ENCODE measurements around the gene ABHD1.
"Not testable (repeated sequence)": the region's sequence is repeated elsewhere in the genome, so short reads cannot be mapped to it uniquely, and the experiment has no call there.

The ABHD1 gene

DNA sequence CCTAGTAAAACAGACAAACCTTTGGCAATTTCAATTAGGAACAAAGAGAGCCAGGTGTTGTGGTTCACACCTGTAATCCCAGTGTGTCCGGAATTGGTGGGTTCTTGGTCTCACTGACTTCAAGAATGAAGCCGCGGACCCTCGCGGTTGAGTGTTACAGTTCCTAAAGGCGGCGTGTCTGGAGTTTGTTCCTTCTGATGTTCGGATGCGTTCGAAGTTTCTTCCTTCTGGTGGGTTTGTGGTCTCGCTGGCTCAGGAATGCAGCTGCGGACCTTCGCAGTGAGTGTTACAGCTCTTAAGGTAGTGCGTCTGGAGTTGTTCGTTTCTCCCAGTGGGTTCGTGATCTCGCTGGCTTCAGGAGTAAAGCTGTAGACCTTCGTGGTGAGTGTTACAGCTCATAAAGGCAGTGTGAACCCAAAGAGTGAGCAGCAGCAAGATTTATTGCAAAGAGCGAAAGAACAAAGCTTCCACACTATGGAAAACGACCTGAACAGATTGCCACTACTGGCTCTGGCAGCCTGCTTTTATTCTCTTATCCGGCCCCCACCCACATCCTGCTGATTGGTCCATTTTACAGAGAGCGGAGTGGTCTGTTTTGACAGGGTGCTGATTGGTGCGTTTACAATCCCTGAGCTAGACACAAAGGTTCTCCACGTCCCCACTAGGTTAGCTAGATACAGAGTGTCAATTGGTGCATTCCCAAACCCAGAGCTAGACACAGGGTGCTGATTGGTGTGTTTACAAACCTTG lies 12.8 kb upstream of the ABHD1 start:
- not testable (repeated sequence) for DNase-seq (ENCODE audit: low spot score)

DNA sequence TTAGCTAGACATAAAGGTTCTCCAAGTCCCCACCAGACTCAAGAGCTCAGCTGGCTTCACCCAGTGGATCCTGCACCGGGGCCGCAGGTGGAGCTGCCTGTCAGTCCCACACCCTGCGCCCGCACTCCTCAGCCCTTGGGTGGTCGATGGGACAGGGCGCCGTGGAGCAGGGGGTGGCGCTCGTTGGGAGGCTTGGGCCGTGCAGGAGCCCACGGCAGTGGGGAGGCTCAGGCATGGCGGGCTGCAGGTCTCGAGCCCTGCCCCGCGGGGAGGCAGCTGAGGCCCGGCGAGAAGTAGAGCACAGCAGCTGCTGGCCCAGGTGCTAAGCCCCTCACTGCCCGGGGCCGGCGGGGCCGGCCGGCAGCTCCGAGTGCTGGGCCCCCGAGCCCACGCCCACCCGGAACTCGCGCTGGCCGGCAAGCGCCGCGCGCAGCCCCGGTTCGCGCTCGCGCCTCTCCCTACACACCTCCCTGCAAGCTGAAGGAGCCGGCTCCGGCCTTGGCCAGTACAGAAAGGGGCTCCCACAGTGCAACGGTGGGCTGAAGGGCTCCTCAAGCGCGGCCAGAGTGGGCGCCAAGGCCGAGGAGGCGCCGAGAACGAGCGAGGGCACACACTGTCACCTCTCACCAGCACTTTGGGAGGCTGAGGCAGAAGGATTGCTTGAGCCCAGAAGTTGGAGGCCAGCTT lies 12.1 kb upstream of the ABHD1 start:
- DNase-seq (ENCODE audit: low spot score), result not testable (repeated sequence)

DNA sequence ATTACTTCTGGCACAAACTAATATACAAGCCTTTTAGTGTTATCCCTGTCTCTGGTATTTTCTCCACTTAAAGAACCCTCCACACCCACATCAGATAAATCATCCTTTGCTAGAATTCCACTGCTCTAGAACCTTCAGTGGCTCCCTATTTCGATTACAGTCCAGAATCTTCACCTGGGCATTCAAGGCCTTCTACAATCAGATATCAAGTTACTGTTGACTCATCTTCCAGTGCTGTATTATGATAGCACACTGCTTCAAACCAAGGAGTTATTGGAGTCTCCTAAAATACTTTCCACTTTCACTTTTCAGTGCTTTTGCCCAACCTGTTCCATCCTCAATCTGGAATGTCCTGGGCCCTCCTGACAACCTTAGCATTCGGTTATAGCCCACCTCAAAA lies 8.1 kb upstream of the ABHD1 start:
- no peak for DNase-seq (ENCODE audit: low spot score)

DNA sequence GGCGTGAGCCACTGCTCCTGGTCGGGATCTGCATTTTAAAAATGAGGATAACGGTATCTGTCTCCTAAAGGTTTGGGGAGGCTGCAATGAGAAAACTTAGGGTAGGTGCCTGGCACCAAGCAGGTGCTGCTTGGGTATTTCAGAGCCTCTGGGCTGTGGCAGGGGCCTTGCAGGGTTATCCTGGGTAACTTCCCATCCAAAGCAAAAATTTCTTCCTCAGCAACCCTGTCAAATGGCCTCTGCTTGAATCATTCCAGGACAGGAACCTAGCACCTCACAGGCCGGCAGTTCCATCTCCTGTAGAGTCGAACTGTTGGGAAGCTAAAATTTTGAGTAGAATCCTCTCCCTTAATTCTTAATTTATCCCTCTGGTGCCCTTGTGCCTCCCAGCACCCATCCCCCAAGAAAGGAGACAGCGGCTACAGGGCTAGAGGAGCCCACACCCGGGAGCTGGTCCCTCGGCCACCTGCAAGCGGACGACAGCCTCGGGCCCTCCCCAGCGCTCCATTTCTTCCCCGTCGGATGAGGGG lies 5.6 kb upstream of the ABHD1 start:
- DNase-seq (ENCODE audit: low spot score), result no peak

DNA sequence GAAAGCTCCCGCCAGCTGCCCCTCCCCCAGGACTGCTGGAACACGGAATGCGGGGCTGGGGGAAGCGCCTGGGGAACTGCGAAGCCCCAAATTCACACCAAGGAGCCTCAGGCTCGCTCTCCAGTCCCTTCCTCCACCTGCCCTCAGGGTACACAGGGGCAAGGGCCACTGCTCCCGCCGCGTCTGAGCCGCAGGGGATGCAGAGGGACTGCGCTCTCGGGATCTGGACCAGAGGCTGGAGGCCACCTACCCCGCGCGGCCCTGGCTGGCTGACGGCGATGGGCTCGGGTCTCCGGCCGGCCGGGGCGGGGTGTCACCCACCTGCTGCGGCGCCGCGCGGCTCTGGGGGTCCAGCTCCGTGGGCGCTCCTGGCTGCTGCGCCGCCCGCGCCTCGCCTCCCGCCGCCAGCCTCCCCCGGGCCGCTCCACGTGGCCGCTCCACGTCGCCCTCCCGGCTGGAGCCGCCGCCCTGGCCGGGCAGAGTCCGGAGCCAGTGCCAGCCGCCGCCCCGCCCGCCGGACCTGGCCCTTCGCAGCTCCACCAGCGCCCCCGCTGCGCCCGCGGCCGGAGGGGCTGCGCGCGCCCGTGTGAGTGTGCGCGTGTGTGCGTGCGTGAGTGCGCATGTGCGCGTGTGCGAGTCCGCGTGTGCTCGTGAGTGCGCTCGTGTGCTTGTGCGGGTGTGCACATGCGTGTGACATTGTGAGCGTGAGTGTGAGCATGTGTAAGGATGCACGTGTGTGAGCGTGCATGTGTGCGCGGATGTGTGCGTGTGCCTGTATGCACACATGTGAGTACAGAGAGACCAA lies 4.9 kb upstream of the ABHD1 start, which contains the start of gene CGREF1:
Gene CGREF1, minus strand, starts transcription at position 604 of the 805 bp plus-strand sequence. CDS start 14,762 bp downstream, outside the sequence.
- DNase-seq (ENCODE audit: low spot score), result peak; percentile 59

DNA sequence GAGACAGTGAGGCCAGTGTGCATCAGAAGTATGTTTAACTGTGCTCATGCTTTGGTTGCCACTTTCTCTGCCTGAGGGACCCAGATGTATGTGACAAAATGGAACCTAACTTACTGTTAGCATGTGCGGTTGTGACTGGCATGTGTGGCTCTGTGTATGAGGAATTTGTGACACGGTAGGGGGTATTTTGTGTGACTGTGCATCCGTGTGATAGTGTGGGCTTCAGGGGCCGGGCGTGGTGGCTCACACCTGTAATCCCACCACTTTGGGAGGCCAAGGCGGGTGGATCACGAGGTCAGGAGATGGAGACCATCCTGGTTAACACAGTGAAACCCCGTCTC lies 4.3 kb upstream of the ABHD1 start:
- DNase-seq (ENCODE audit: low spot score), result not testable (repeated sequence)

DNA sequence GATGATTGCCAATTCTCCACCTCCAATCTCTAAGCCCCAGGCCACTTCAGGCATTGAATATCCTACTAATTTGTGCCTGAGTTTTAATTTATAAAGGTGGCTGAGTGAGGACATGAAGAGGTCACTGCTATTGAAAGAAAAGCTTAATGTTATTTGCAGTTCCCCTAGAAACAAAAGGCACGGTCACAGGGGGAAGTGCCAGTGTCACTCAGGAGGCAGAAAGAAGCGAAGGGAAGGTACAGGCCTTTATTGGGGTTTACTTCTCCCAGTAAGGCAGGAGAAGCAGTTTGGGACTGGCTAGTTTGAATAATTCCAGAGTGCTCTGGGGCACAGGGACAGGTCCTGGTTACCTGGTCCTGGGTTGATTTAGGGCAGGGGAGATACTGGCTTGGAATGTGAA lies 1.7 kb upstream of the ABHD1 start:
- DNase-seq (ENCODE audit: low spot score), result no peak

DNA sequence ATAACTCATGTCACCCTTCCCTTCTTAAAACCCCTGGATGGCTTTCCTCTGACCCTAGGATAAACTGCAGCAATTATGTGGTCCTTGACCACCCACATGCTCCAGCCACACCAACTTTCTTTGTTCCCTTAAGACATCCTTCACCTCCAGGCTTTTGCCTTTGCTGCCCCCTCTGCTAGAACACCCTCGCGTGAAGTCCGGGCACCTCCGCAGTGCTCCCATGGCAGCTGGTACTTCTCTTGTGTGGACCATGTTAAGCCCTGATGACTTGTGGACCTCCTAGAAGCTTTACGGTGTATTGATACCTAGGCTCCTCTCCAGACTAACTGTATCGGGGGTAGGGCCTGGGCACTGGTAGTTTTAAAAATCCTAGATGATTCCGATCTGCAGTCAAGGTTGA lies 824 bp upstream of the ABHD1 start:
- no peak for DNase-seq (ENCODE audit: low spot score)

DNA sequence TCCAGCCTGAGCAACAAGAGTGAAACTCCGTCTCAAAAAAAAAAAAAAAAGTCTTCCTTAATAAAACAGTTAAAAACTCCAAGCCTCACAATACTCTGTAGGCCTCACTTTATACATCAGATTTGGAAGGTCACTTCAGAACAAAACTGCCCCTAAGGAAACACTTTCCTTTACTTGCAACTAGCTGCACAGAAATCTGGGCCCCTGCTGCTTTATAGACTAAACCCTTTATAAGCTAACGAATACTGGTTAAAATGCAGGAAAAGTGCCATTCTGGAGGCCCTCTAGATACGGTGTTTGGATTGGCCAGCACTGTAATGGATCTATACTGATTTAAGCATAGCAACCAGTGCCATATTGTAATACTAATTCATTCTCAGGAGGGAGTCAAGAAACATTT lies 1.5 kb downstream of the ABHD1 start:
- DNase-seq (ENCODE audit: low spot score), result no peak

DNA sequence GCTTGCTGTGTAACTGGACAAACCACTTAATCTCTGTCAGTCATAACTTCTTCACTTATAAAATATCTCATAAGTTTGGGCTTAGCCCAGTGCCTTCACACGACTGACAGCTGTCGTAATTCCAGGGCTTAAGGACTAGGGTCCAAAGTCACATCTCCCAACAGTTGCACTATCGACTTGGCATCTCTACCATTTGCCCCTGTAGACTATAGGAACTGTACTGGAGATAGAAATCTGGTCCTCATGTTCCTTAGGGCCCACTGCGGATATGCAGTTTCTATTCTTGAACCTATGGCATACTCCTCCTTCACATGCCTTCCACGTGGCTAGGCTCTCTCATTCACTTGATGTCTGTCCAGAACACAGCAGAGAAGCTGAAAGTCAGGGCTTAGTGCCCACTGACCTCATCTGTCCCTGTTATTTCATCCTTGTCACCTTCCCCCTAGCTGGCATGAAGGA lies 2.7 kb downstream of the ABHD1 start:
- no peak for DNase-seq (ENCODE audit: low spot score)

DNA sequence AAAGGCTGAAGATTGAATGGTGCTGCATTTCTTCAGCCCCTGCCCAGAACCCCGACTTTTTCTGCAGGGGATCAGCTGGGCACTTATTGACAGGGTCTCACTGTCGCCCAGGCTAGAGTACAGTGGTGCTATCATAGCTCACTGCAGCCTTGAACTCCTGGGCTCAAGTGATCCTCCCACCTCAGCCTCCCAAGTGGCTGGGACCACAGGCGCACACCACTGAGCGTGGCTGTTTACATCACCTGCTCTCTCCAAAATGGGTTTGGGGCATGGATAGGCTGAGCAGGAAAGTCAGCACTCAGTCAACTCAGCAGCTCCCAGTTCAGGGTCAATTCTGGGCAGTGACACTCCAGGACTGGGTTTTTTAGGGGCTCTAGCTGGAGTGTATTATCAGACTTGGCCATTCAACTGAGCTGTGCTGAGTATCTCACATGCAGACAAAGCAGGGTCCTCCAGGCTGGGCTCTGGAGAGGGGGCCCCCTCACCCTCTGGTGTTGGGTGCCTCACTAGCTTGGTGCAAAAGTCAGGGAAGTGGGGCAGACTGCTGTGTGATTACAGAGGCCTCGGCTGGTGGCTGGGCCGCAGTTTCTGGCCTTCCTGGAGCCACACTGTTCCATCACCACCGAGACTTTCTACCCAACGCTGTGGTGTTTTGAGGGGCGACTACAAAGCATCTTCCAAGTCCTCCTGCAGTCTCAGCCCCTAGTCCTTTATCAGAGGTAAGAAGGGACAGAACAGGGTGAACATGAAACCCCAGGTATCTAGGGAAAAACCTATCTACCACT lies 4.5 kb downstream of the ABHD1 start:
- DNase-seq (ENCODE audit: low spot score), result no peak

DNA sequence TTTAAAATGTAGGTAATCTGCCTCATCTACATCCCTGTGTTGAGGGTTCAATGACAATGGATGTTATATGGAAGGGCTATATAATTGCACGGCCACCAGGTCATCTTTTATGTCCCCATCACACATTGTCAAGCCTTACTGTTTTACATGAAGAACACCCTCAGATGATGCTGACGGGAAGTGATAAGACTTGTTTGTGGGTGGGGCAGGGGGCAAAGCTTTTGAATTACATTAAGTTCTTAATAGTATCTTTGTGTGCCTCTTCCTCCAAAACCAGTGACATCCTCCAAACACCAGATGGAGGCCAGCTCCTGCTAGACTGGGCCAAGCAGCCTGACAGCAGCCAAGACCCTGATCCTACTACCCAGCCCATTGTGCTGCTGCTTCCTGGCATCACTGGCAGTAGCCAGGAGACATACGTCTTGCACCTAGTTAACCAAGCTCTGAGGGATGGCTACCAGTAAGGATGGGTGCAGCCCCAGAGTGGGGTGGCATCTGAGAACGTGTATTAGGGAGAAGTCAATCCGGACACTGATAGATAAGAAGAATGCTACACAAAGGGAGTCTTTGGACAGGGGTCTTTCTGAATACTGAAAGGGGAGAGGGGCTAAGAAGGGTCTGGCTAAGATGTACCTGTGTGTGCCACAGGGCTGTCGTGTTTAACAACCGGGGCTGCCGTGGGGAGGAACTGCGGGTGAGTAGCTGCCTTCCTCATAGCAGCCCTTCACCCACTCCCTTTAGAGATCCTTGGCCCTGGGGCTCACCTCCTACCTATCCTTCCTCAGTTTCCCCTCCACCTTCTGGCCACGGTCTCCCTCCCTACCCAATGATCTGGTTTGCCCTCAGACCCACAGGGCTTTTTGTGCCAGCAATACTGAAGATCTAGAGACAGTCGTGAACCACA lies 5.3 kb downstream of the ABHD1 start:
- no peak for DNase-seq (ENCODE audit: low spot score)

DNA sequence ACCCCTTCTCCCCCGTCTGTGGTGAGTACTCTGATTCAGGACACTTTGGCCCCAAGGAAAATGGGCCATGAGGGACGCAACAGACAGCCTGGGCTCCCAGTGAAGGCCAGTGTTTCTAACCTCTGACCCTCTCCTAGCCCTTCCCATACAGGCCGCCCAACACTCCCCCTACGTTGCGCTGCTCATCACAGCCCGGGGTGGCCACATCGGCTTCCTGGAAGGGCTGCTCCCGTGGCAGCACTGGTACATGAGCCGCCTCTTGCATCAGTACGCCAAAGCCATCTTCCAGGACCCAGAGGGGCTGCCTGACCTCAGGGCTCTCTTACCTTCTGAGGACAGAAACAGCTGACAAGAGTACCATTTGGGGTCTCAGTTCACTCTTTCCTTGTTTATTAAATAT lies 6.8 kb downstream of the ABHD1 start:
- no peak for DNase-seq (ENCODE audit: low spot score)

DNA sequence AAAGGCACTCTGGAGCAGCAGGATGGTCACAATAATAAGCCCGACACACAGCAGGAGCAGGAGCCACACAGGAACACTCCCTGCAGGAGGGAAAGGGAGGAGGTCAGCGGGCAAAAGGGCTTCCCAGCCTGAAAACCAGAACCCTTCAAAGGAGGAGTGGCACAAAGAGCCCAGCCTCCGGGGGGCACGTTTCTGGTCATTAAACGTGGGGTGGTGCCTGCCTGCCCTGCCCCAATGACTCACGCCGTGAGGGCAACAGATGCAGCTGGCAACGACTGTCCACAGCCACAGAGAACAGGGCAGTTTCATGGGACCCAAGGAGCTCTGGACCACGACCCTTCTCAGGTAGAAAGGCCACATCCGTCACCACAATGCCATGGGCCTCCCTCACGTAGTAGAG lies 7.8 kb downstream of the ABHD1 start:
- peak; percentile 66 for DNase-seq (ENCODE audit: low spot score)

DNA sequence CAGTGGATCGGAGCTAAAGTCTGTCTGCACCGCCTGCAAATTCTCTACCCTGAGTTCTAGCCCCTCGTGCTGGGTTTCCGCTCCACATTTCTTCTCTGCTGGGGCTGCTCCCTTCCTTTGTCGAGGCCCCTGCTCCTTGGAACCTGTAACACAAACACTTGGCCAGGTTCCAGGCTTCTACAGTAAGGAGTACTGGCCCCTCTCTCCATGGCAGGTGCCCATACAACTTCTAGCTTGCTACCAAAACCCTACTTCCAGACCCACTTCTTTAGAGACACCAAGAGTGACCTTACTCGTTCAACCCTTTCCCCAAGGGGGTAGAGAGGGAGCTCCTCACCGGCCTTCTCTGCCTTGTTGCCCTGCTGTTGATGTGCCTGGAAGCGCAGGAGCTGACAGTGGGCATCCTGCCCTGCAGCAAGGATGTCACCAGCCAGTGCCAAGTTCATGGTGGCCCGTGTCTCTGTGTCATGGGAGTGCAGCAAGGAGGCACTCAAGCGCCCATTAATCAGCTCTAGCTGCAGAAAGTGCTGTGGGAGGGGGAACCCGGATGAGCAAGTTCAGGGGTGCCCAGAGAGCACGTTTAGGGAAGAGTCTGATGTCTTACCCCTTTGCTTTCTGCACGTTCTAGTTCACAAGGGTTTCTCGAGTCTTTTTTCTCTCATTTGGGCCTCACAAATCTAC lies 9.7 kb downstream of the ABHD1 start:
- no peak for DNase-seq (ENCODE audit: low spot score)

DNA sequence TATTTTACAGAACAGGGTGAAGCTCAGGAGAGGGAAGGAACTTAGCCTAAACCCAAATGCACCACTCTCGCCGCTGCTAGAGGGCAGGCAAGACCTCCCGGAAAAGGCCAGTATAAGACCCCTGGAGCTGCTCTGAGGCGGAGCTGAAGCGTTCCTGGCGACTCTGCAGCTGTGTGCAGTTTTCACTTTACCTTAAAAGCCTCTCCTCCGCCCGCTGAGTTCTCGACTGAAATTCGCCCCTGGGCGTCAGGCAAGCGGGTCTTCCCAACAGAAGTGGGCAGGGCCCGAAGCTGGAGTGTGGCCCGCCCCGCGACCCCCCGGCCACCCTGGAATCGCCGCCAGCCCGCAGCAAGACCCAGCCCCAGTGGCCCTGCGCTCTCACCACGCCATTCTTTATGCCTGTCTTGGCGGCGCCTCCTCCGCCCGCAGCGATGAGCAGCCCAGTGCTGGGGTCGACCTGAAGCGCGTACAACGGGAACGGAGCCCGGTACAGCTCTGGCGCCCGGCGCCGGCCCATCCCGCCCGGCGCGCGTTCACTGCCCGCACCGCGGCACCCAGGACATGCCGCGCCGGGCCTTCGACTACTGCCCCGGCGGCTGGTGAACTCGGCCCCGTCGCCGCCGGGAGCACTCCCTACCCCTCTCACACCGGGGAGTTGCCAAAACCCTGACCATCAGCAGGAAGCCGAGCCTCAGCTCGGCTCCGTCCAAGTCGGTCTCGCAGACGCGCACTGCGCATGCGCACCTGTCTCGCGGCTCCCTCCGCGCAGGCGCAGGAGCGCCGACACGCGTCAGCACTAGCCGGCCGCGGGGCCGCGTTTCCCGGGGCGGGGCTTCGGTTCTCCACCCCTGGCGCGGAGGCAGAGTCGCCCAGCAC lies 10.5 kb downstream of the ABHD1 start, which contains the start of gene PREB:
Gene PREB, minus strand, starts transcription at position 732 of the 876 bp plus-strand sequence. Its CDS starts 215 bp downstream, at position 517.
- peak; percentile 93 for DNase-seq (ENCODE audit: low spot score)

DNA sequence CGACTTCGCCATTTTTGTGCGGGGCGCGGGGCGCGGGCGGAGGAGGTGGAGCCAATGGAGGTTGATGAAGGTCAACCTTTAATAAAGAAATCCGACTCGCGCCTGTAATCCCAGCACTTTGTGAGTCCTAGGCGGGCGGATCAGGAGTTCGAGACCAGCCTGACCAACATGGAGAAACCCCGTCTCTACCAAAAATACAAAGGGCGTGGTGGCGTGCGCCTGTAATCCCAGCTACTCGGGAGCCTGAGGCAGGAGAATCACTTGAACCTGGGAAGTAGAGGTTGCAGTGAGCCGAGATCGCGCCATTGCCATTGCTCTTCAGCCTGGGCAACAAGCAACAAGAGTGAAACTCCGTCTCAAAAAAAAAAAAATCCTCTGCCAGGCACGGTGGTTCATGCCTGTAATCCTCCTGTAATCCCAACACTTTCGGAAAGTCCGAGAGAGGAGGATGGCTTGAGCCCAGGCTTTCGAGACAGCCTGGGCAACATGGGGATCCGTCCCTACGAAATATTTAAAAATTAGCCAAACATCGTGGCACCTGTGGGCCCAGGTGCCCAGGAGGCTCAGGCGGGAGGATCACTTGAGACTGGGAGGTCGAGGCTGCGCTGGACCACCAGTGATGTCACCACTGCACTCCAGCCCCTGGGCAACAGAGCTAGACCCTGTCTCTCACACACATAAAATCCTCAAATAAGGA lies 11.3 kb downstream of the ABHD1 start:
- no peak for DNase-seq (ENCODE audit: low spot score)

DNA sequence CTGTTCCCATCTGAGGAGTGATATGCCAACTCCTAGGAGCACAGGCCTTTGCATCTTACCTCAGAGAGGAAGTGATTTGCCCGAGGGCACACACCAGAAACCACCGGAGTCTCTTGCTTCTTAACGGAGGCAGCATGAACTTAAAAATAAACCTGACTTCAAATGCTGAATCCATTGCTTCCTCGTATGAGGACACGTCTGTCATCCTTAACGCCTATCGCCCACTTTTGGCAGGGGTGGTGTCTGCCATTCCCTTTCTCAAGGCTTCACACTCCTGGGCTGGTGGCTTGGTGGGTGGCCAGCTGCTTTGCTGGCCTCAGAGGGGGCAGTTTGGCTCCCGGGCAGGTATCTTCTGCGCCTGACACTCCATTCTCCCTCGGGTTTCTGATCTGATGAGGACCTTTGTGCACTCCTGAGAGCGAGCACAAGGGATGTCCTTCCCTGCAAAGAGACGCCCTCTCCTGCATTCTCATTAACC lies 11.9 kb downstream of the ABHD1 start:
- no peak for DNase-seq (ENCODE audit: low spot score)

Data from SW480 (cell line).